Neural progenitor cell (in vitro differentiated cells): ENCODE results near the gene MANBA.

ENCODE experiments used
- EZH2 ChIP-seq: fragments of 200-600 bp; sonication (generic); IDR thresholded peaks from 2 replicates; pipeline ENCODE4 v1.6.1; 2017; ENCODE audit warnings: antibody characterized with exemption, mild to moderate bottlenecking, moderate library complexity
- TF ChIP-seq, protein P1 (sequence below): fragments of 200-600 bp; sonication (generic); IDR thresholded peaks from 2 replicates; pipeline ENCODE4 v1.5.1; 2017; ENCODE audit warnings: antibody characterized with exemption, mild to moderate bottlenecking

DNA sequence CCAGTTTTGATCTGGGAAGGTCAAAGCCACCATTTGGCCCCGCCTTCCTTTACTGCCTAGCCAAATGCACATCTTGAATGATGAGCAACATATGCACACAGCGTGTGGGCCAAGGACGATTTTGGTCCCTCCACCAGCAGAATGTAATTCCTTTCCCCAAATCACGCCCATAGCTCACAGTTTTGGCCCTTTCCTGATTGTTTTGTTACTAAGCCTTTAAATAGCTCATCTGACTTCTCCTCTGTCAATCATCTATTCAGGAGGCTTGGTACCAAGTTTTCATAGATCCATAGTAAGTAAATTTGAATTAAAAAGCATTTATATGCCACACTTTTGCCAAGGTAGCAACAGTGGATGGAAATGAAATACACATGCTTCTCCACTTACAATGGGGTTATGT, 136.3 kb downstream of the MANBA start:
- TF ChIP-seq, protein P1, sequence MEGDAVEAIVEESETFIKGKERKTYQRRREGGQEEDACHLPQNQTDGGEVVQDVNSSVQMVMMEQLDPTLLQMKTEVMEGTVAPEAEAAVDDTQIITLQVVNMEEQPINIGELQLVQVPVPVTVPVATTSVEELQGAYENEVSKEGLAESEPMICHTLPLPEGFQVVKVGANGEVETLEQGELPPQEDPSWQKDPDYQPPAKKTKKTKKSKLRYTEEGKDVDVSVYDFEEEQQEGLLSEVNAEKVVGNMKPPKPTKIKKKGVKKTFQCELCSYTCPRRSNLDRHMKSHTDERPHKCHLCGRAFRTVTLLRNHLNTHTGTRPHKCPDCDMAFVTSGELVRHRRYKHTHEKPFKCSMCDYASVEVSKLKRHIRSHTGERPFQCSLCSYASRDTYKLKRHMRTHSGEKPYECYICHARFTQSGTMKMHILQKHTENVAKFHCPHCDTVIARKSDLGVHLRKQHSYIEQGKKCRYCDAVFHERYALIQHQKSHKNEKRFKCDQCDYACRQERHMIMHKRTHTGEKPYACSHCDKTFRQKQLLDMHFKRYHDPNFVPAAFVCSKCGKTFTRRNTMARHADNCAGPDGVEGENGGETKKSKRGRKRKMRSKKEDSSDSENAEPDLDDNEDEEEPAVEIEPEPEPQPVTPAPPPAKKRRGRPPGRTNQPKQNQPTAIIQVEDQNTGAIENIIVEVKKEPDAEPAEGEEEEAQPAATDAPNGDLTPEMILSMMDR = no peak
- no peak for TF ChIP-seq EZH2
